GM12878 (cell line): ENCODE measurements around the gene RGP1. TPM values are rescaled to one million over a fixed set of nuclear protein-coding genes. Genes with fewer than 3 reads are reported as not detected.
A peak's percentile ranks its signal among the peaks of the same experiment; 100 is the strongest.

Source experiments
- ATAC-seq: fragments of 200-7000 bp; cut with Tn5 transposase; 3 replicates; pipeline ENCODE4 v1.9.1; 2020; ENCODE audit warnings: mild to moderate bottlenecking, moderate library complexity
- BruUV-seq: library from RNA; stranded (reverse); fragments of 400-500 nt; replicated peaks from 2 replicates; lab custom pipeline; 2021; lab: Mats Ljungman, UMichigan
- CTCF ChIA-PET: fragments of 300-600 bp; sonication (Branson Sonifier 250); formaldehyde crosslinking; extraction: SDS; loops from one replicate; lab custom pipeline; 2021; ENCODE audit warnings: inconsistent platforms; lab: Yijun Ruan, JAX
- POLR2A ChIA-PET: fragments of 350-600 bp; formaldehyde crosslinking; extraction: SDS; loops from one replicate; lab custom pipeline; 2021; ENCODE audit warnings: inconsistent platforms; lab: Charles Lee
- RAD21 ChIA-PET: fragments of 300-600 bp; sonication (Branson Sonifier 250); formaldehyde crosslinking; loops from one replicate; lab custom pipeline; 2023; ENCODE audit warnings: antibody characterized with exemption; ENCODE audit not compliant: unreplicated experiment; lab: Charles Lee
- SMC1A ChIA-PET: fragments of 300-600 bp; sonication (Branson Sonifier 250); formaldehyde crosslinking; loops from one replicate; lab custom pipeline; 2023; ENCODE audit not compliant: unreplicated experiment, uncharacterized antibody; lab: Charles Lee
- DNase-seq: peaks from one replicate; pipeline ENCODE4 v3.0.0-alpha.2; 2011; ENCODE audit warnings: low read depth, low spot score
- FAIRE-seq: peaks from 3 replicates; lab custom pipeline; 2011; peaks lifted over from hg19 to GRCh38; lab: Jason Lieb, UNC
- H2AFZ ChIP-seq: 2 replicates; pipeline ENCODE4 v1.6.0; 2011; ENCODE audit warnings: low read depth, low read length, control low read depth; ENCODE audit not compliant: control insufficient read depth
- H3K27ac ChIP-seq: 2 replicates; pipeline ENCODE4 v1.5.1; 2011; ENCODE audit warnings: control low read depth; ENCODE audit not compliant: control insufficient read depth, insufficient read depth
- H3K27me3 ChIP-seq, 2 experiments: replicated peaks in 1 of 2; 2 replicates each; pipeline versions ENCODE4 v1.6.0 to v1.6.1; 2011; ENCODE audit warnings: low read length in 1 of 2; ENCODE audit not compliant: control insufficient read depth in 2 of 2, insufficient read depth in 2 of 2
- H3K36me3 ChIP-seq, 2 experiments: 2 replicates each; pipeline ENCODE4 v1.5.1; 2011; ENCODE audit warnings: low read length in 1 of 2; ENCODE audit not compliant: control insufficient read depth in 2 of 2, insufficient read depth in 2 of 2
- H3K4me1 ChIP-seq: 2 replicates; pipeline ENCODE4 v1.6.1; 2011; ENCODE audit warnings: mild to moderate bottlenecking, low read length, moderate library complexity, mixed read lengths; ENCODE audit not compliant: control insufficient read depth, insufficient read depth
- H3K4me2 ChIP-seq: 2 replicates; pipeline ENCODE4 v1.6.0; 2011; ENCODE audit warnings: control low read depth; ENCODE audit not compliant: control insufficient read depth, insufficient read depth
- H3K4me3 ChIP-seq: fragments of 200-600 bp; sonication (generic); 2 replicates; pipeline ENCODE4 v1.5.1; 2016
- H3K79me2 ChIP-seq: 2 replicates; pipeline ENCODE4 v1.6.0; 2011; ENCODE audit warnings: low read length; ENCODE audit not compliant: control insufficient read depth, insufficient read depth
- H3K9ac ChIP-seq: 2 replicates; pipeline ENCODE4 v1.8.0; 2011; ENCODE audit warnings: low read length, control low read depth, mixed read lengths; ENCODE audit not compliant: control insufficient read depth, insufficient read depth
- H3K9me3 ChIP-seq: replicated peaks from 3 replicates; pipeline ENCODE4 v1.5.1; 2011; ENCODE audit warnings: mild to moderate bottlenecking, low read length; ENCODE audit not compliant: control insufficient read depth, insufficient read depth
- H4K20me1 ChIP-seq: 2 replicates; pipeline ENCODE4 v1.6.0; 2011; ENCODE audit not compliant: control insufficient read depth, insufficient read depth
- CHD2 ChIP-seq: IDR thresholded peaks from 2 replicates; pipeline ENCODE4 v1.6.1; 2011; ENCODE audit warnings: low read depth, low read length, improper control_type of control experiment, borderline replicate concordance
- JUND ChIP-seq: IDR thresholded peaks from 2 replicates; pipeline ENCODE4 v1.6.1; 2012; ENCODE audit warnings: low read depth, mild to moderate bottlenecking, low read length, improper control_type of control experiment, moderate library complexity
- MAX ChIP-seq: IDR thresholded peaks from 2 replicates; pipeline ENCODE4 v1.6.1; 2012; ENCODE audit warnings: low read depth, low read length, improper control_type of control experiment
- NFYB ChIP-seq: IDR thresholded peaks from 2 replicates; pipeline ENCODE4 v1.6.1; 2011; ENCODE audit warnings: low read depth, mild to moderate bottlenecking, low read length, improper control_type of control experiment, moderate library complexity; ENCODE audit not compliant: insufficient read depth
- PAX8 ChIP-seq: fragments of 450-650 bp; IDR thresholded peaks from 2 replicates; pipeline ENCODE4 v1.6.1; 2017; ENCODE audit warnings: mild to moderate bottlenecking, moderate library complexity
- POU2F2 ChIP-seq: IDR thresholded peaks from 3 replicates; pipeline ENCODE4 v1.6.1; 2011; ENCODE audit warnings: low read depth, mild to moderate bottlenecking, low read length, borderline replicate concordance
- RUNX3 ChIP-seq: IDR thresholded peaks from 2 replicates; pipeline ENCODE4 v1.6.1; 2012; ENCODE audit warnings: low read length, inconsistent platforms
- SIN3A ChIP-seq: IDR thresholded peaks from 2 replicates; pipeline ENCODE4 v1.6.1; 2012; ENCODE audit warnings: low read depth, low read length, improper control_type of control experiment
- SREBF2 ChIP-seq: IDR thresholded peaks from 2 replicates; pipeline ENCODE4 v1.6.1; 2012; ENCODE audit warnings: mild to moderate bottlenecking, low read length
- WGBS: methylation state at CpG from one replicate; pipeline ENCODE4 v1.1.6; 2016; ENCODE audit warnings: low lambda C conversion rate; ENCODE audit not compliant: insufficient replicate concordance, insufficient coverage; ENCODE audit errors: missing lambda C conversion rate; 5-methylcytosine and 5-hydroxymethylcytosine counted together
- in situ Hi-C: fragments of 300-500 bp; cut with MboI; formaldehyde crosslinking; loops from 9 replicates; pipeline ENCODE4 v1.14.3; 2018; ENCODE audit warnings: mixed read lengths
- intact Hi-C: fragments of 100-400 bp; cut with micrococcal nuclease; formaldehyde crosslinking; loops from one replicate; pipeline ENCODE4 v1.14.2; 2022; ENCODE audit not compliant: unreplicated experiment
- polyA plus RNA-seq, 11 experiments: library from polyadenylated mRNA; depleted of rRNA in 4 of 11; unstranded in 6 of 11; stranded (reverse) in 5 of 11; fragments of >200 nt; fragmentation: Nextera tagmentation in 4 of 11; fragmentation: Illumina TruSeq in 1 of 11; extraction: Ambion mirVana in 4 of 11; extraction: Trizol in 1 of 11; gene quantifications; 1 replicate in 1 of 11; 2 replicates in 10 of 11; pipeline versions ENCODE4 v1.2.1 to v1.2.3, GENCODE V29; 2011 to 2016; ENCODE audit warnings: inconsistent platforms in 2 of 11, missing spikeins in 2 of 11, low read depth in 1 of 11
- total RNA-seq, 4 experiments: library from RNA; depleted of rRNA in 3 of 4; stranded (reverse); fragments of >200 nt in 3 of 4; fragmentation: Illumina TruSeq in 1 of 4; extraction: Trizol in 1 of 4; gene quantifications; 2 replicates each; pipeline versions ENCODE4 v1.2.1 to v1.2.3, GENCODE V29; 2013 to 2021

The RGP1 gene
- total and polyA plus RNA-seq, 10 of the 15 experiments (the other 5 are each of a cell fraction or from before 2014, with no cell fraction given): 0.44 to 14.9 (median 7.4) TPM

GRCh38 chr9:35711501-35712428 lies 37.3 kb upstream of the RGP1 start:
- no peaks in the 10 kb centered on the region for H3K79me2 ChIP-seq

GRCh38 chr9:35712762-35713400 lies 36.2 kb upstream of the RGP1 start:
- Histone ChIP-seq H3K36me3 (peaks cover 46 to 55% of the 10 kb centered on the region in 2 experiments), H2AFZ (no peak overlapping the region), H3K9ac (no peak overlapping the region), H3K4me1 (peaks cover 14% of the 10 kb centered on the region), H3K4me3 (no peak overlapping the region), H4K20me1 (no peaks in the 10 kb centered on the region), H3K9me3 (no peaks in the 10 kb centered on the region), H3K27ac (no peak overlapping the region), H3K27me3 (no peaks in the 10 kb centered on the region), H3K4me2 (no peak overlapping the region), H3K79me2 (no peaks in the 10 kb centered on the region)
- ChIA-PET SMC1A (interaction anchor here (2.3 to 2.7 kb wide), 2 partner anchors 15 to 17 kb away, joined by 7 to 10 read pairs; no protein-coding TSS in a partner anchor), POLR2A (interaction anchor here (1.0 to 3.5 kb wide), 2 partner anchors 15 to 52 kb away, joined by 3 to 14 read pairs; no protein-coding TSS in a partner anchor), CTCF (interaction anchor here (0.7 to 5.8 kb wide), 12 partner anchors 10 to 77 kb away, joined by 3 to 39 read pairs (median 4); partner anchors contain the start of genes CREB3 and TLN1), RAD21 (interaction anchor here (1.0 to 1.4 kb wide), 2 partner anchors 15 to 47 kb away, joined by 3 to 4 read pairs; no protein-coding TSS in a partner anchor)
- intact Hi-C loops (no loop called here), in situ Hi-C loops (no loop called here)
- no peak for TF ChIP-seq CHD2
- TF ChIP-seq PAX8: no peak
- TF ChIP-seq NFYB: no peak
- no peak for TF ChIP-seq POU2F2
- TF ChIP-seq SIN3A: no peak
- TF ChIP-seq MAX: no peak
- no peak for TF ChIP-seq JUND
- ATAC-seq (no peak), FAIRE-seq (no peak), DNase-seq (no peak)
- no TSS peak for BruUV-seq
- 99% methylated on average over 11 of the region's 11 CpGs for WGBS

More at GRCh38 chr9:35711501-35712428, 37.3 kb upstream of the RGP1 start:
- Histone ChIP-seq H3K27ac (no peak overlapping the region), H3K9ac (no peak overlapping the region), H3K4me2 (no peak overlapping the region), H3K4me1 (peaks cover 14% of the 10 kb centered on the region), H3K27me3 (no peaks in the 10 kb centered on the region), H4K20me1 (no peaks in the 10 kb centered on the region), H3K4me3 (no peak overlapping the region), H2AFZ (no peak overlapping the region), H3K36me3 (peaks cover 47 to 48% of the 10 kb centered on the region in 2 experiments), H3K9me3 (no peaks in the 10 kb centered on the region)
- FAIRE-seq (peak; percentile 61), DNase-seq (no peak), ATAC-seq (peak; percentile 70)
- RAD21 ChIA-PET: interaction anchor here (0.6 to 1.4 kb wide), 3 partner anchors 16 to 67 kb away, joined by 3 to 4 read pairs (median 3); no protein-coding TSS in a partner anchor
- 73% methylated on average over 21 of the region's 21 CpGs for WGBS
- TF ChIP-seq SREBF2 (no peak), RUNX3 (peak; percentile 31; the same call in 1 of the 2 replicates)
- SMC1A ChIA-PET: interaction anchor here (0.6 to 2.7 kb wide), 3 partner anchors 16 to 85 kb away, joined by 3 to 10 read pairs (median 7); no protein-coding TSS in a partner anchor
- POLR2A ChIA-PET: interaction anchor here (0.6 to 3.5 kb wide), 3 partner anchors 16 to 50 kb away, joined by 3 to 14 read pairs (median 4); no protein-coding TSS in a partner anchor
- intact Hi-C loops: no loop called here
- BruUV-seq: no TSS peak
- CTCF ChIA-PET: interaction anchor here (0.6 to 5.8 kb wide), 11 partner anchors 11 to 76 kb away, joined by 3 to 39 read pairs (median 4); partner anchors contain the start of genes CREB3 and TLN1
- in situ Hi-C loops: no loop called here
